ENCODE data around the gene DHCR24.
A peak's percentile ranks its signal among the peaks of the same experiment; 100 is the strongest.

DHCR24 gene

DNA sequence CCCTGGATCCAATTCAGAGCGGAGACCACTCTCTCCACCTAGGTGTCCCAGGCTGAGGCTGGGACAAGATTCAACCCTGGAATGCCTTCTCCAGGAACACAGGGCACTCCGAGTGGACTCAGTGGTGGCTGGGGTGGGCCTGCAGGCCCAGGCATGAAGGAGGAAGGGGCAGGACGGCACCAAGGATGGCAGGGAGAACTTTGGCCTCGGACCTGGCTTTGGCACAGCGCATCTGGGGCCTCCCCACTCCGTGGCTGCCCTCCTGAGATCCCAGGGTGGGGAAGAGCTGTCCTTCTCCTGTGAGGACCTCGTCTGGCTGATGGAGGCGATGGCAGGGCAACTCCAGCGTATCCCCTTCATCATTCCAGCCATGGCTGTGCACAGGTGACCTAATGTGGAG is 35.6 kb downstream of the DHCR24 start:
- peaks cover 1% of the 10 kb centered on the region for H3K79me2 ChIP-seq (ENCODE audit: control insufficient read depth, insufficient read depth, low read length, poor library complexity)
- no peak overlapping the region for H3K23ac ChIP-seq (ENCODE audit: low read length)
- H3K27me3 ChIP-seq (ENCODE audit: insufficient read depth, low read length) = no peaks in the 10 kb centered on the region
- H2AFZ ChIP-seq (ENCODE audit: insufficient read depth, low read length, poor library complexity) = no peak overlapping the region
- H2BK12ac ChIP-seq (ENCODE audit: low read length) = no peak overlapping the region
- DNase-seq = no peak
- H3K27ac ChIP-seq (ENCODE audit: low read depth, low read length) = no peak overlapping the region
- H3K4ac ChIP-seq (ENCODE audit: low read depth, low read length) = no peak overlapping the region
- H3K79me1 ChIP-seq (ENCODE audit: low read length) = no peaks in the 10 kb centered on the region
- H4K12ac ChIP-seq (ENCODE audit: low read depth, low read length) = no peak overlapping the region
- no peak overlapping the region for H3K14ac ChIP-seq (ENCODE audit: low read length)
- H2AK5ac ChIP-seq (ENCODE audit: low read length) = no peak overlapping the region
- no peak overlapping the region for H3K18ac ChIP-seq (ENCODE audit: low read length)
- H2BK120ac ChIP-seq (ENCODE audit: insufficient read depth, low read length, poor library complexity) = no peak overlapping the region
- no peak overlapping the region for H4K91ac ChIP-seq (ENCODE audit: low read depth, low read length)
- H3K4me2 ChIP-seq (ENCODE audit: low read length) = no peak overlapping the region
- no peak overlapping the region for H3K4me3 ChIP-seq (ENCODE audit: low read depth, low read length)
- H3K4me1 ChIP-seq (ENCODE audit: control insufficient read depth in 1 of 2, insufficient read depth in 2 of 2, low read length in 2 of 2) = peaks cover 0 to 4% of the 10 kb centered on the region in 2 experiments
- H3K9ac ChIP-seq (ENCODE audit: low read length) = no peak overlapping the region
- no peak overlapping the region for H2BK5ac ChIP-seq (ENCODE audit: low read depth, low read length, poor library complexity)
- H3K36me3 ChIP-seq (ENCODE audit: control insufficient read depth in 1 of 2, insufficient read depth in 2 of 2, low read length in 2 of 2) = peaks cover 65 to 79% of the 10 kb centered on the region in 2 experiments
- WGBS (ENCODE audit: extremely low coverage, insufficient coverage, insufficient read length) = no CpG with 5 or more reads among the region's 9 CpGs
- peaks cover 3% of the 10 kb centered on the region for H3K9me3 ChIP-seq (ENCODE audit: insufficient read depth, low read depth, low read length)
- H4K8ac ChIP-seq (ENCODE audit: low read depth, low read length) = no peak overlapping the region

DNA sequence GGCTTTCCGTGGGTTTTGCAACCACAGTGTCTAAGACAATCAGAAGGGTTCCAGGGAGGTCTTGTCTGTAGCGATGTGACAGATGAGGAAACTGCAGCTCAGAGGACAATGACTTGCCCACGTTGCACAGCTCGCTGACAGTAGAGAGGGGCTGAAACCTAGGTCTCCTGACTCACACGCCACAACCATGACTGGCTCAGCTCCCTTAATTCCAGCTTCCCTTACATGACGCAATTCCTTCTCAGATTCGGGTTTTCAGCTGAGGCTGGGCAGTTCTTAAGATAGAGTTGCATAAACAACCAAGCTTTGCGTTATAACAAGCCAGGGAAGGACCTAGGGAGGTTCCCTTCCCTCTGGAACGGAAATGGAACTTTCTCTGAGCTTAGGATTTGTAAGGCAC is 36.3 kb downstream of the DHCR24 start:
- DNase-seq = peak in 1 of 2 donors; percentile 27
- Histone ChIP-seq H4K8ac (ENCODE audit: low read depth, low read length) (no peak overlapping the region), H3K9me3 (ENCODE audit: insufficient read depth, low read depth, low read length) (peaks cover 3% of the 10 kb centered on the region), H3K27me3 (ENCODE audit: insufficient read depth, low read length) (no peaks in the 10 kb centered on the region), H3K23ac (ENCODE audit: low read length) (no peak overlapping the region), H2BK120ac (ENCODE audit: insufficient read depth, low read length, poor library complexity) (no peak overlapping the region), H3K4ac (ENCODE audit: low read depth, low read length) (no peak overlapping the region), H3K4me2 (ENCODE audit: low read length) (no peak overlapping the region), H3K27ac (ENCODE audit: low read depth, low read length) (no peak overlapping the region), H4K12ac (ENCODE audit: low read depth, low read length) (no peak overlapping the region), H2BK5ac (ENCODE audit: low read depth, low read length, poor library complexity) (no peak overlapping the region), H2AK5ac (ENCODE audit: low read length) (no peak overlapping the region), H3K79me2 (ENCODE audit: control insufficient read depth, insufficient read depth, low read length, poor library complexity) (peaks cover 1% of the 10 kb centered on the region), H3K9ac (ENCODE audit: low read length) (no peak overlapping the region), H2BK12ac (ENCODE audit: low read length) (no peak overlapping the region), H3K4me1 (ENCODE audit: control insufficient read depth in 1 of 2, insufficient read depth in 2 of 2, low read length in 2 of 2) (peaks cover 0 to 4% of the 10 kb centered on the region in 2 experiments), H3K36me3 (ENCODE audit: control insufficient read depth in 1 of 2, insufficient read depth in 2 of 2, low read length in 2 of 2) (peaks cover 59 to 73% of the 10 kb centered on the region in 2 experiments), H4K91ac (ENCODE audit: low read depth, low read length) (no peak overlapping the region), H3K14ac (ENCODE audit: low read length) (no peak overlapping the region), H3K79me1 (ENCODE audit: low read length) (no peaks in the 10 kb centered on the region), H3K18ac (ENCODE audit: low read length) (no peak overlapping the region), H3K4me3 (ENCODE audit: low read depth, low read length) (no peak overlapping the region), H2AFZ (ENCODE audit: insufficient read depth, low read length, poor library complexity) (no peak overlapping the region)
- no CpG with 5 or more reads among the region's 9 CpGs for WGBS (ENCODE audit: extremely low coverage, insufficient coverage, insufficient read length)

DNA sequence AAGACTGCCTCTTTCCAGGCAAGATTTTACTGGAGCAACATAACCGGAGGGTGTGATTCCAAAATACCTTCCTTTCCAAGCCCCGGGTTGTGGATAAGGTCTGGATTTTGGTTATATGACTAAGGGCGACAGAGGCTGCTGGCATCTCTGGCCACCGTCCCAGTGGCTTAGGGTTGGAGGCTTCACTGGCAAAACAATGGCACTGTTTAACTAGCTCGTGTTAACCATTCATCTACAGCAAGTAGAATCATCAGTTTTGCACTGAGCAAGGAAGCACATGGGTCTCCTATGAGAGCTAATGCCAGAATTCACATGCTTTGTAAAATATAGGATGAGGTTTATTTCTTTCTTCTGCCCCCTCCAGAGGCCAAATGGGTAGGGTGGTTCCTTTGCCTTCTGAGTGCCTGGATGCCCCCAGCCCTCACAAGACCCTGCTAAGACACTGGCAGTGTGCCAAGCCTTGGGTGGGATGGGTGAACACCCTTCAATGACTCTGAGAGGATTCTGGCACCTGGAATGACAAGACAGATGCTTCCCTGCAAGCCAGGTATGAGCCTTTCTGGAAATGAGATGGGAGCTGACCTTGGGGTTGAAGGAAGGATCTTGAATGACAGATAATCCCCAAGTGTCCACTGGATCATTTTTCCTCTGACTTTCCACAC is 36.8 kb downstream of the DHCR24 start:
- H3K4me1 ChIP-seq (ENCODE audit: control insufficient read depth in 1 of 2, insufficient read depth in 2 of 2, low read length in 2 of 2) = peaks cover 0 to 4% of the 10 kb centered on the region in 2 experiments
- no peak for DNase-seq
- H3K27me3 ChIP-seq (ENCODE audit: insufficient read depth, low read length) = no peaks in the 10 kb centered on the region
- no peak overlapping the region for H4K8ac ChIP-seq (ENCODE audit: low read depth, low read length)
- H3K14ac ChIP-seq (ENCODE audit: low read length) = no peak overlapping the region
- peaks cover 55 to 69% of the 10 kb centered on the region in 2 experiments for H3K36me3 ChIP-seq (ENCODE audit: control insufficient read depth in 1 of 2, insufficient read depth in 2 of 2, low read length in 2 of 2)
- no peak overlapping the region for H2BK120ac ChIP-seq (ENCODE audit: insufficient read depth, low read length, poor library complexity)
- no peak overlapping the region for H4K12ac ChIP-seq (ENCODE audit: low read depth, low read length)
- H3K79me1 ChIP-seq (ENCODE audit: low read length) = no peaks in the 10 kb centered on the region
- H2BK5ac ChIP-seq (ENCODE audit: low read depth, low read length, poor library complexity) = no peak overlapping the region
- H3K4ac ChIP-seq (ENCODE audit: low read depth, low read length) = no peak overlapping the region
- no peak overlapping the region for H3K9ac ChIP-seq (ENCODE audit: low read length)
- H2BK12ac ChIP-seq (ENCODE audit: low read length) = no peak overlapping the region
- no peak overlapping the region for H3K23ac ChIP-seq (ENCODE audit: low read length)
- no peak overlapping the region for H4K91ac ChIP-seq (ENCODE audit: low read depth, low read length)
- H3K4me2 ChIP-seq (ENCODE audit: low read length) = no peak overlapping the region
- no peak overlapping the region for H2AFZ ChIP-seq (ENCODE audit: insufficient read depth, low read length, poor library complexity)
- peaks cover 3% of the 10 kb centered on the region for H3K9me3 ChIP-seq (ENCODE audit: insufficient read depth, low read depth, low read length)
- H3K79me2 ChIP-seq (ENCODE audit: control insufficient read depth, insufficient read depth, low read length, poor library complexity) = peaks cover 1% of the 10 kb centered on the region
- no peak overlapping the region for H2AK5ac ChIP-seq (ENCODE audit: low read length)
- H3K27ac ChIP-seq (ENCODE audit: low read depth, low read length) = no peak overlapping the region
- WGBS (ENCODE audit: extremely low coverage, insufficient coverage, insufficient read length) = no CpG with 5 or more reads among the region's 5 CpGs
- H3K4me3 ChIP-seq (ENCODE audit: low read depth, low read length) = no peak overlapping the region
- no peak overlapping the region for H3K18ac ChIP-seq (ENCODE audit: low read length)

DNA sequence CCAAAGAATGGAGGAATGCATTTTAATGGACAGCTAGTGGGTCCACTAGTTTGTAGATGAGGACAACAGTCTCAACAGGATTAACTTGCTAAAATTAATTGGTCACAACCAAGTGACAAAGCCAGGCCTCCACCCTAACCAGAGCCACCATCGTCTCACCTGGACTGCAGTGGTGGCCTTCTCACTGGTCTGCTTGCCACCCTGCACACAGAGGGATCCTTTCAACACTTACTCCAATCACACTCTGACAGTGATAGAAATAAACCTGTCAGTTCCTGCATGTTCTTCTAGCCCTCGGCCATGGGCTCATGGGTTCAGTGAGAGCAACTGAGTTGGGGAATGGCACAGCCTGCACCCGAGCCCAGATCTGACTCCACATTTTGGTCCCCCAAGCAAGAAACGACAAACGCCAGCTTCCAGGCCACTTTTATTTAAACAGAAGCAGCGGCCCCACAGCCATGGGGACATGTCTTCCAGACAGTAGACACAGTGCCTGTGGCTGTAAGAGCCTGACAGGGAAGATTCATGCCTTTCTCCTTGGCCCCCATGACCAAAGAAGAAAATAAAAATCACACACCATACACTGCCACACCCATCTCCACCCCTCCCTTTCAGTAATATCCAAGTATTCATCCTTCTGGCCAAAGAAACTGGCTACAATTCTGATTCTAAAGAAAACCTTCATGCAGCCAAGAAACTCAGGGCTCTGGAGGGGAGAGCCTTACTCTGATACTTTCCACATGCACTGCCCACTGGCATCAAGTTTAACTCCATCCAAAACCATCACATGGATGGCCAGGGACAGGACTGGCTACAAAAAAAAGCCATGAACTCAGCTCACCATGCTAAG is 37.6 kb downstream of the DHCR24 start:
- Histone ChIP-seq H4K91ac (ENCODE audit: low read depth, low read length) (no peak overlapping the region), H3K18ac (ENCODE audit: low read length) (no peak overlapping the region), H3K36me3 (ENCODE audit: control insufficient read depth in 1 of 2, insufficient read depth in 2 of 2, low read length in 2 of 2) (peaks cover 51 to 65% of the 10 kb centered on the region in 2 experiments), H4K8ac (ENCODE audit: low read depth, low read length) (no peak overlapping the region), H2AFZ (ENCODE audit: insufficient read depth, low read length, poor library complexity) (no peak overlapping the region), H3K9me3 (ENCODE audit: insufficient read depth, low read depth, low read length) (peaks cover 3% of the 10 kb centered on the region), H3K27me3 (ENCODE audit: insufficient read depth, low read length) (no peaks in the 10 kb centered on the region), H3K79me1 (ENCODE audit: low read length) (no peaks in the 10 kb centered on the region), H2BK12ac (ENCODE audit: low read length) (no peak overlapping the region), H3K4me3 (ENCODE audit: low read depth, low read length) (no peak overlapping the region), H3K4me1 (ENCODE audit: control insufficient read depth in 1 of 2, insufficient read depth in 2 of 2, low read length in 2 of 2) (no peaks in the 10 kb centered on the region), H3K14ac (ENCODE audit: low read length) (no peak overlapping the region), H3K9ac (ENCODE audit: low read length) (no peak overlapping the region), H3K4ac (ENCODE audit: low read depth, low read length) (no peak overlapping the region), H2BK5ac (ENCODE audit: low read depth, low read length, poor library complexity) (no peak overlapping the region), H2AK5ac (ENCODE audit: low read length) (no peak overlapping the region), H4K12ac (ENCODE audit: low read depth, low read length) (no peak overlapping the region), H2BK120ac (ENCODE audit: insufficient read depth, low read length, poor library complexity) (no peak overlapping the region), H3K79me2 (ENCODE audit: control insufficient read depth, insufficient read depth, low read length, poor library complexity) (no peaks in the 10 kb centered on the region), H3K23ac (ENCODE audit: low read length) (no peak overlapping the region), H3K27ac (ENCODE audit: low read depth, low read length) (no peak overlapping the region), H3K4me2 (ENCODE audit: low read length) (no peak overlapping the region)
- DNase-seq = no peak
- WGBS (ENCODE audit: extremely low coverage, insufficient coverage, insufficient read length) = no CpG with 5 or more reads among the region's 6 CpGs

Data from trophoblast cell (in vitro differentiated cells and primary cell).